Panc1 (cell line): ENCODE results near the gene EMC1. TPM values are rescaled to one million over a fixed set of nuclear protein-coding genes. Genes with fewer than 3 reads are reported as not detected.

Experiments used
- ATAC-seq: fragments of 200-7000 bp; cut with Tn5 transposase; 2 replicates; pipeline ENCODE4 v1.9.1; 2020; ENCODE audit warnings: mild to moderate bottlenecking, moderate library complexity
- BruUV-seq: library from RNA; stranded (reverse); fragments of 400-500 nt; replicated peaks from 2 replicates; lab custom pipeline; 2021; lab: Mats Ljungman, UMichigan
- CTCF ChIA-PET: fragments of 300-600 bp; sonication (Branson Sonifier 250); formaldehyde crosslinking; loops from one replicate; lab custom pipeline; 2022; ENCODE audit warnings: antibody characterized with exemption; lab: Charles Lee
- POLR2A ChIA-PET: fragments of 300-600 bp; sonication (Branson Sonifier 250); formaldehyde crosslinking; loops from one replicate; lab custom pipeline; 2022; ENCODE audit warnings: antibody characterized with exemption; lab: Charles Lee
- DNase-seq: peaks from one replicate; pipeline ENCODE4 v3.0.0-alpha.2; 2010; ENCODE audit warnings: low read depth, low spot score
- H3K27ac ChIP-seq: 2 replicates; pipeline ENCODE4 v1.5.1; 2011; ENCODE audit warnings: mild to moderate bottlenecking, low read length, inconsistent platforms
- H3K27me3 ChIP-seq: fragments of 200-500 bp; sonication (Bioruptor generic); 2 replicates; pipeline ENCODE4 v1.6.0; 2014; ENCODE audit warnings: low read length, inconsistent platforms; ENCODE audit not compliant: control insufficient read depth, insufficient read depth
- H3K36me3 ChIP-seq: fragments of 200-500 bp; sonication (Bioruptor generic); 2 replicates; pipeline ENCODE4 v1.5.1; 2014; ENCODE audit warnings: inconsistent platforms, mild to moderate bottlenecking, low read length, moderate library complexity; ENCODE audit not compliant: control insufficient read depth, insufficient read depth
- H3K4me1 ChIP-seq: 2 replicates; pipeline ENCODE4 v1.5.1; 2011; ENCODE audit warnings: inconsistent platforms, mild to moderate bottlenecking, low read length, moderate library complexity; ENCODE audit not compliant: control insufficient read depth, insufficient read depth
- H3K4me3 ChIP-seq, 2 experiments: 2 replicates each; pipeline ENCODE4 v1.5.1; 2011 to 2012; ENCODE audit warnings: low read depth in 2 of 2, low read length in 2 of 2, mild to moderate bottlenecking in 2 of 2, inconsistent platforms in 1 of 2, moderate library complexity in 1 of 2
- H3K9me3 ChIP-seq: fragments of 200-500 bp; sonication (Bioruptor generic); 2 replicates; pipeline ENCODE4 v1.5.1; 2014; ENCODE audit warnings: low read depth, mild to moderate bottlenecking, inconsistent platforms, low read length, moderate library complexity; ENCODE audit not compliant: control insufficient read depth, insufficient read depth
- POLR2AphosphoS5 ChIP-seq: IDR thresholded peaks from 2 replicates; pipeline ENCODE4 v1.6.1; 2012; ENCODE audit warnings: mild to moderate bottlenecking, low read depth, low read length, moderate library complexity
- SIN3A ChIP-seq: IDR thresholded peaks from 2 replicates; pipeline ENCODE4 v1.6.1; 2012; ENCODE audit warnings: low read depth, mild to moderate bottlenecking, low read length, moderate library complexity, borderline replicate concordance; ENCODE audit not compliant: insufficient read depth
- TCF7L2 ChIP-seq: IDR thresholded peaks from 2 replicates; pipeline ENCODE4 v1.6.1; 2011; ENCODE audit warnings: mild to moderate bottlenecking, low read depth, low read length, inconsistent platforms
- in situ Hi-C: cut with HindIII; loops from 2 replicates; pipeline ENCODE4 v1.10.0; 2016; ENCODE audit warnings: low sequenced_read_pairs, low pct_unique_long_range_greater_than_20kb
- intact Hi-C: fragments of 100-400 bp; cut with micrococcal nuclease; formaldehyde crosslinking; loops from one replicate; pipeline ENCODE4 v1.10.0; 2022; ENCODE audit not compliant: unreplicated experiment
- total RNA-seq: library from RNA; stranded (reverse); gene quantifications from one replicate; pipeline ENCODE4 v1.2.1, GENCODE V29; 2021; ENCODE audit not compliant: unreplicated experiment
- TF ChIP-seq, protein P1 (sequence below), 2 experiments: IDR thresholded peaks; 2 replicates each; pipeline ENCODE4 v1.6.1; 2011 to 2012; ENCODE audit warnings: low read depth in 2 of 2, control low read depth in 1 of 2, low read length in 1 of 2, mild to moderate bottlenecking in 1 of 2, moderate library complexity in 1 of 2; ENCODE audit not compliant: insufficient read depth in 1 of 2
- TF ChIP-seq, protein P2 (sequence below): fragments of 450-650 bp; IDR thresholded peaks from 2 replicates; pipeline ENCODE4 v1.5.1; 2017; ENCODE audit warnings: mild to moderate bottlenecking

Gene EMC1
- total RNA-seq, 1 experiment from 2014 or later = 103 TPM

DNA sequence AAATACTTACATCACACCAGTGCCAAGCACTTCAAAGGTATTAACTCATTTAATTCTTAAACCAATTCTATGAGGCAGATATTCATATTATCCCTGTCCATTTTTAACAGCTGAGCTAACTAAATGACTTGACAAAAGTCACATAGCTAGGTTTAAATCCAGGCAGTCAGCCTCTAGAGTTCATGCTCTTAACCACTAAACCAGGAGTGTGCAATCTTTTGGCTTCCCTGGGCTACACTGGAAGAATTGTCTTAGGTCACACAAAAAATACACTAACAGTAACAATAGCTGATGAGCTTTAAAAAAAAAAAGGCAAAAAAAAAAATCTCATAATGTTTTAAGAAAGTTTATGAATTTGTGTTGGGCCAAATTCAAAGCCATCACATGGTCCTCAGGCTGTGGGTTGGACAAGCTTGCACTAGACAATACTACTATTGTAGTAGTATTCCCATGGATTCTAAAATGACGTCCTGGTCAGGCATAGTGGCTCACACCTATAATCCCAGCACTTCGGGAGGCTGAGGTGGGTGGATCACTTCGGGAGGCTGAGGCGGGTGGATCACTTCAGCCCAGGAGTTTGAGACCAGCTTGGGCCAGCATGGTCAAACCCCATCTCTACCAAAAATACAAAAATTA, 51.2 kb downstream of the EMC1 start:
- H3K4me3 ChIP-seq = no peak overlapping the region
- H3K36me3 ChIP-seq = peaks cover 26% of the 10 kb centered on the region
- BruUV-seq = no TSS peak
- intact Hi-C loops (no loop called here), in situ Hi-C loops (no loop called here)
- peaks cover 8% of the 10 kb centered on the region for H3K4me1 ChIP-seq
- no peak for ATAC-seq
- TF ChIP-seq, protein P1, sequence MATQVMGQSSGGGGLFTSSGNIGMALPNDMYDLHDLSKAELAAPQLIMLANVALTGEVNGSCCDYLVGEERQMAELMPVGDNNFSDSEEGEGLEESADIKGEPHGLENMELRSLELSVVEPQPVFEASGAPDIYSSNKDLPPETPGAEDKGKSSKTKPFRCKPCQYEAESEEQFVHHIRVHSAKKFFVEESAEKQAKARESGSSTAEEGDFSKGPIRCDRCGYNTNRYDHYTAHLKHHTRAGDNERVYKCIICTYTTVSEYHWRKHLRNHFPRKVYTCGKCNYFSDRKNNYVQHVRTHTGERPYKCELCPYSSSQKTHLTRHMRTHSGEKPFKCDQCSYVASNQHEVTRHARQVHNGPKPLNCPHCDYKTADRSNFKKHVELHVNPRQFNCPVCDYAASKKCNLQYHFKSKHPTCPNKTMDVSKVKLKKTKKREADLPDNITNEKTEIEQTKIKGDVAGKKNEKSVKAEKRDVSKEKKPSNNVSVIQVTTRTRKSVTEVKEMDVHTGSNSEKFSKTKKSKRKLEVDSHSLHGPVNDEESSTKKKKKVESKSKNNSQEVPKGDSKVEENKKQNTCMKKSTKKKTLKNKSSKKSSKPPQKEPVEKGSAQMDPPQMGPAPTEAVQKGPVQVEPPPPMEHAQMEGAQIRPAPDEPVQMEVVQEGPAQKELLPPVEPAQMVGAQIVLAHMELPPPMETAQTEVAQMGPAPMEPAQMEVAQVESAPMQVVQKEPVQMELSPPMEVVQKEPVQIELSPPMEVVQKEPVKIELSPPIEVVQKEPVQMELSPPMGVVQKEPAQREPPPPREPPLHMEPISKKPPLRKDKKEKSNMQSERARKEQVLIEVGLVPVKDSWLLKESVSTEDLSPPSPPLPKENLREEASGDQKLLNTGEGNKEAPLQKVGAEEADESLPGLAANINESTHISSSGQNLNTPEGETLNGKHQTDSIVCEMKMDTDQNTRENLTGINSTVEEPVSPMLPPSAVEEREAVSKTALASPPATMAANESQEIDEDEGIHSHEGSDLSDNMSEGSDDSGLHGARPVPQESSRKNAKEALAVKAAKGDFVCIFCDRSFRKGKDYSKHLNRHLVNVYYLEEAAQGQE (IDR thresholded peaks at IDR 0.05; ENCODE audit: insufficient read depth in 1 of 2, low read depth in 2 of 2, low read length in 1 of 2) = no peak
- TF ChIP-seq, protein P2, sequence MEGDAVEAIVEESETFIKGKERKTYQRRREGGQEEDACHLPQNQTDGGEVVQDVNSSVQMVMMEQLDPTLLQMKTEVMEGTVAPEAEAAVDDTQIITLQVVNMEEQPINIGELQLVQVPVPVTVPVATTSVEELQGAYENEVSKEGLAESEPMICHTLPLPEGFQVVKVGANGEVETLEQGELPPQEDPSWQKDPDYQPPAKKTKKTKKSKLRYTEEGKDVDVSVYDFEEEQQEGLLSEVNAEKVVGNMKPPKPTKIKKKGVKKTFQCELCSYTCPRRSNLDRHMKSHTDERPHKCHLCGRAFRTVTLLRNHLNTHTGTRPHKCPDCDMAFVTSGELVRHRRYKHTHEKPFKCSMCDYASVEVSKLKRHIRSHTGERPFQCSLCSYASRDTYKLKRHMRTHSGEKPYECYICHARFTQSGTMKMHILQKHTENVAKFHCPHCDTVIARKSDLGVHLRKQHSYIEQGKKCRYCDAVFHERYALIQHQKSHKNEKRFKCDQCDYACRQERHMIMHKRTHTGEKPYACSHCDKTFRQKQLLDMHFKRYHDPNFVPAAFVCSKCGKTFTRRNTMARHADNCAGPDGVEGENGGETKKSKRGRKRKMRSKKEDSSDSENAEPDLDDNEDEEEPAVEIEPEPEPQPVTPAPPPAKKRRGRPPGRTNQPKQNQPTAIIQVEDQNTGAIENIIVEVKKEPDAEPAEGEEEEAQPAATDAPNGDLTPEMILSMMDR = no peak
- TF ChIP-seq SIN3A (no peak), POLR2AphosphoS5 (no peak), TCF7L2 (no peak)
- H3K9me3 ChIP-seq = no peaks in the 10 kb centered on the region
- ChIA-PET CTCF (no interaction called here), POLR2A (interaction anchor here (0.6 kb wide), 2 partner anchors 9 to 156 kb away, joined by 5 to 7 read pairs; no protein-coding TSS in a partner anchor)
- no peak overlapping the region for H3K27ac ChIP-seq
- no peaks in the 10 kb centered on the region for H3K27me3 ChIP-seq
- no peak for DNase-seq

DNA sequence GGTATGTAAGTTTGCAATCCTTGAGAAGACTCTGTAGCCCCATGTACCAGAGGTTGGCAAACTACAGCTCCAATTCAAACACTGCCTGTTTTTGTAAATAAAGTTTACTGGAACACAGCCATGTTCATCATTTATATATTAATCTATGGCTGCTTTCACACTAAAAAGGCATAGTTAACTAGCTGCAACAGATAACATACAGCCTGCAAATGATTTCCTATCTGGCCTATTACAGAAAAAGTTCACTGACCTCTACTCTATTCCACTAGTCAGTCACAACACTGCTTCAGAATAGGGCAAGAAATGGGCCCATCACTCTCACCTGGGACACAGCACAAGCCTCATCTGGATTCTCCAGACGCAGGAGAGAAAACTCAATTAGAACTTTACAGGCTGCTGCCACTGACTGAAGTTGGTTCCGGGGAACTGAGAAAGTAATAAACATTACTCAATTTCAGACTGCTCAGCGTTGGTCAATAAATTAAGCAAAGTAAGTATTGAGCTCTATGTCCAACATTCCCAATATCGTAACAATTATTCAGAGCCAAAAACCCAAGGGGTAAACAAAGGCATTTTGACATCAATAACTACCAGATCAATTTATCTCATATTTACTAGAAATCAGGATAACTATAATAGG, 51.9 kb downstream of the EMC1 start:
- ATAC-seq = no peak
- DNase-seq = no peak
- Histone ChIP-seq H3K27ac (no peak overlapping the region), H3K9me3 (no peaks in the 10 kb centered on the region), H3K27me3 (no peaks in the 10 kb centered on the region), H3K36me3 (peaks cover 26% of the 10 kb centered on the region), H3K4me1 (peaks cover 3% of the 10 kb centered on the region), H3K4me3 (no peak overlapping the region)
- TF ChIP-seq TCF7L2 = no peak
- TF ChIP-seq POLR2AphosphoS5 = no peak
- TF ChIP-seq, protein P1 (IDR thresholded peaks at IDR 0.05; ENCODE audit: insufficient read depth in 1 of 2, low read depth in 2 of 2, low read length in 1 of 2) = no peak
- TF ChIP-seq SIN3A = no peak
- TF ChIP-seq, protein P2 = no peak
- ChIA-PET CTCF (no interaction called here), POLR2A (interaction anchor here (0.6 kb wide), 2 partner anchors 10 to 157 kb away, joined by 5 to 7 read pairs; no protein-coding TSS in a partner anchor)
- in situ Hi-C loops (no loop called here), intact Hi-C loops (no loop called here)
- no TSS peak for BruUV-seq
